Thoracic aorta (tissue), 2 donors: ENCODE measurements around the gene CBFA2T3. TPM values are rescaled to one million over a fixed set of nuclear protein-coding genes. Genes with fewer than 3 reads are reported as not detected.

ENCODE experiments used
- ATAC-seq: fragments of 150-250 bp; one replicate; pipeline ENCODE4 v1.8.0; 2017; ENCODE audit warnings: low read depth; ENCODE audit not compliant: insufficient number of reproducible peaks, low FRiP score
- DNase-seq: peaks from one replicate; pipeline ENCODE4 v3.0.0-alpha.2; 2020; ENCODE audit warnings: low spot score
- H3K27ac ChIP-seq, 2 donors: fragments of 200-600 bp; sonication (generic); 1 replicate in 1 of 2; 2 replicates in 1 of 2; pipeline ENCODE4 v1.5.1; 2016; ENCODE audit warnings: mild to moderate bottlenecking in 2 of 2, moderate library complexity in 2 of 2
- H3K27me3 ChIP-seq: fragments of 200-600 bp; sonication (generic); replicated peaks from 2 replicates; pipeline ENCODE4 v1.6.0; 2016; ENCODE audit warnings: mild to moderate bottlenecking; ENCODE audit not compliant: insufficient read depth
- H3K36me3 ChIP-seq: fragments of 200-600 bp; sonication (generic); one replicate; pipeline ENCODE4 v1.5.1; 2016
- H3K4me1 ChIP-seq, 2 donors: fragments of 200-600 bp; sonication (generic); 1 replicate in 1 of 2; 2 replicates in 1 of 2; pipeline versions ENCODE4 v1.5.1 to v1.6.0; 2016; ENCODE audit warnings: low read depth in 2 of 2, mild to moderate bottlenecking in 1 of 2; ENCODE audit not compliant: control insufficient read depth in 1 of 2
- H3K4me3 ChIP-seq: fragments of 200-600 bp; sonication (generic); 2 replicates; pipeline ENCODE4 v1.5.1; 2016; ENCODE audit warnings: mild to moderate bottlenecking
- H3K9me3 ChIP-seq: fragments of 200-600 bp; sonication (generic); 2 replicates; pipeline ENCODE4 v1.5.1; 2016
- CTCF ChIP-seq: fragments of 200-600 bp; sonication (generic); IDR thresholded peaks from one replicate; pipeline ENCODE4 v1.5.1; 2019; ENCODE audit warnings: antibody characterized with exemption
- total RNA-seq, 2 donors: library from RNA; depleted of rRNA; stranded (reverse); fragments of >200 nt; gene quantifications; one replicate each; pipeline versions ENCODE4 v1.1.0 to v1.2.3, GENCODE V29; 2016

Gene CBFA2T3
- total RNA-seq, 2 donors from 2014 or later: 3.9 to 6.6 TPM

GRCh38 chr16:88913870-88914269, 63.1 kb downstream of the CBFA2T3 start:
- ATAC-seq (no peak), DNase-seq (no peak)
- no peaks in the 10 kb centered on the region for H3K36me3 ChIP-seq
- no peak for TF ChIP-seq CTCF
- H3K27ac ChIP-seq: no peak overlapping the region
- no peak overlapping the region for H3K4me3 ChIP-seq
- no peaks in the 10 kb centered on the region for H3K4me1 ChIP-seq
- no peaks in the 10 kb centered on the region for H3K9me3 ChIP-seq
- H3K27me3 ChIP-seq: no peaks in the 10 kb centered on the region

GRCh38 chr16:88913001-88913612, 63.9 kb downstream of the CBFA2T3 start:
- DNase-seq (no peak), ATAC-seq (no peak)
- H3K27me3 ChIP-seq: no peaks in the 10 kb centered on the region
- no peak for TF ChIP-seq CTCF
- H3K36me3 ChIP-seq: no peaks in the 10 kb centered on the region
- H3K9me3 ChIP-seq: no peaks in the 10 kb centered on the region
- H3K4me3 ChIP-seq: no peak overlapping the region
- H3K4me1 ChIP-seq: no peaks in the 10 kb centered on the region
- no peak overlapping the region for H3K27ac ChIP-seq

GRCh38 chr16:88912556-88912955, 64.5 kb downstream of the CBFA2T3 start:
- Histone ChIP-seq H3K4me1 (no peaks in the 10 kb centered on the region), H3K4me3 (no peak overlapping the region), H3K27me3 (no peaks in the 10 kb centered on the region), H3K36me3 (no peaks in the 10 kb centered on the region), H3K27ac (no peak overlapping the region), H3K9me3 (no peaks in the 10 kb centered on the region)
- ATAC-seq (no peak), DNase-seq (no peak)
- TF ChIP-seq CTCF: no peak

GRCh38 chr16:88911946-88912310, 65.1 kb downstream of the CBFA2T3 start:
- TF ChIP-seq CTCF: no peak
- no peaks in the 10 kb centered on the region for H3K36me3 ChIP-seq
- no peaks in the 10 kb centered on the region for H3K27me3 ChIP-seq
- DNase-seq: no peak
- no peak overlapping the region for H3K27ac ChIP-seq
- ATAC-seq: no peak
- H3K9me3 ChIP-seq: no peaks in the 10 kb centered on the region
- H3K4me3 ChIP-seq: no peak overlapping the region
- no peaks in the 10 kb centered on the region for H3K4me1 ChIP-seq

GRCh38 chr16:88911136-88911945, 65.7 kb downstream of the CBFA2T3 start:
- Histone ChIP-seq H3K9me3 (no peaks in the 10 kb centered on the region), H3K27me3 (no peaks in the 10 kb centered on the region), H3K4me3 (no peak overlapping the region), H3K27ac (no peak overlapping the region), H3K36me3 (no peaks in the 10 kb centered on the region), H3K4me1 (no peaks in the 10 kb centered on the region)
- DNase-seq (no peak), ATAC-seq (no peak)
- TF ChIP-seq CTCF: no peak
